Mammary epithelial cell (primary cell): ENCODE results near the gene SURF6.

Experiments
- CTCF ChIP-seq, 2 donors: IDR thresholded peaks in 1 of 2; conservative IDR thresholded peaks in 1 of 2; 2 replicates each; pipeline ENCODE4 v1.5.1; 2011 to 2012; ENCODE audit warnings: inconsistent platforms in 2 of 2, low read length in 2 of 2, mild to moderate bottlenecking in 2 of 2, control low read depth in 1 of 2, low read depth in 1 of 2; ENCODE audit not compliant: insufficient read depth in 1 of 2; ENCODE audit errors: extremely low read depth in 1 of 2
- EZH2 ChIP-seq: IDR thresholded peaks from 2 replicates; pipeline ENCODE4 v1.6.1; 2012; ENCODE audit warnings: low read length, inconsistent platforms, borderline replicate concordance

DNA sequence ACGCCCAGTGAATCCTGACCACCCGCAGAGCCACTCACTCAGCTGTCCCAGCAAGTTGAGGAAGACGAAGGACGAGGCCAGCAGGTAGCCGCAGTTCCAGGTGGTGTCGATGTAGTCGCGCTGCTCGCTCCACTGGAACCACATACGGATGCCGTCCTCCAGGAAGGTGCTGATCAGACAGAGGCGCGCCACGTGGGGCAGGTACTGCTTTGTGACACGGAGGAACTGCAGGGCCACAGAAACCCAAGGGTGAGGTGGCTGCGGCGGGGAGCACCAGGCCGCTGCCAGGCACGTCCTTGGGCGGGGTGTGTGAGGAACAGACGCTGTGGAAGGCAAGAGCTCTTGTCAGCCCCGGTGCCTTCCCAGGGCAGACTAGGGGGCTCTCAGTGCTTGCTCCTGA is 31.2 kb upstream of the SURF6 start:
- TF ChIP-seq EZH2 (no peak), CTCF (conservative IDR thresholded peaks at IDR 0.05 in 1 of 2, IDR thresholded peaks at IDR 0.05 in 1 of 2; ENCODE audit: extremely low read depth in 1 of 2, insufficient read depth in 1 of 2, low read depth in 1 of 2, low read length in 2 of 2) (no peak)
